HCT116 (cell line): ENCODE measurements around the gene PLCB1.

ENCODE experiments used
- CTCF ChIP-seq, 3 experiments: fragments of 200-600 bp in 1 of 3; sonication (generic) in 1 of 3; IDR thresholded peaks in 2 of 3; conservative IDR thresholded peaks in 1 of 3; 2 replicates each; pipeline ENCODE4 v1.5.1; 2012 to 2017; ENCODE audit warnings: low read depth in 2 of 3, low read length in 2 of 3, antibody characterized with exemption in 1 of 3, borderline replicate concordance in 1 of 3, control low read depth in 1 of 3, mild to moderate bottlenecking in 1 of 3, mixed read lengths in 1 of 3, mixed run types in 1 of 3, moderate library complexity in 1 of 3; ENCODE audit not compliant: insufficient read depth in 1 of 3
- EZH2 ChIP-seq: fragments of 200-600 bp; sonication (generic); IDR thresholded peaks from 2 replicates; pipeline ENCODE4 v1.6.1; 2017; ENCODE audit warnings: antibody characterized with exemption, mixed run types
- POLR2AphosphoS5 ChIP-seq: IDR thresholded peaks from 2 replicates; pipeline ENCODE4 v1.6.1; 2011; ENCODE audit warnings: mild to moderate bottlenecking, low read depth, low read length, moderate library complexity
- REST ChIP-seq: IDR thresholded peaks from 2 replicates; pipeline ENCODE4 v1.6.1; 2012; ENCODE audit warnings: low read depth
- YY1 ChIP-seq: IDR thresholded peaks from 2 replicates; pipeline ENCODE4 v1.6.1; 2011; ENCODE audit warnings: low read length, low read depth, moderate library complexity, mild to moderate bottlenecking; ENCODE audit not compliant: insufficient replicate concordance; ENCODE audit errors: extremely low read depth

GRCh38 chr20:8431538-8432434 lies 299.7 kb downstream of the PLCB1 start:
- TF ChIP-seq EZH2 (no peak), CTCF (IDR thresholded peaks at IDR 0.05 in 2 of 3, conservative IDR thresholded peaks at IDR 0.05 in 1 of 3; ENCODE audit: borderline replicate concordance in 1 of 3, insufficient read depth in 1 of 3, low read depth in 2 of 3, low read length in 2 of 3) (no peak), YY1 (no peak), POLR2AphosphoS5 (no peak), REST (no peak)
